ENCODE measurements around the gene PON3.

DNA sequence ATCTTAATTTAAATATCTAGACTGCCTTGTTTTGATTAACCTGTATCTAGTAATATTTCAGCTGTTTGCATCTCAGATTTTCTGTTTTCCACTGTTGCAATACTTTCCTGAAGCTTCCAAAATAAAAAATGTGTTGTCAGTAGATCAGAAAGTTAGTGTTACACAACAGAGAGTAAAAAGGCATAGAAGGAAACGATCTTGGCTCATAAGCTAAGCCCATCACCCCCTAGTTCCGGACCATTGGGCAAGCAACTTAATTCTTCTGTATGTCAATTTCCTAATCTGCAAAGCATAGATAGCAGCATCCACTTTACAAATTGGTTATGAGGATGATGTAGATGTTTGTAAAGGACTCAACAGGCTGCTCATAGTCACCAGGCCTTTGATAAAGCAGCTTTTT lies 4.4 kb downstream of the PON3 start:
- TF ChIP-seq, protein P1, sequence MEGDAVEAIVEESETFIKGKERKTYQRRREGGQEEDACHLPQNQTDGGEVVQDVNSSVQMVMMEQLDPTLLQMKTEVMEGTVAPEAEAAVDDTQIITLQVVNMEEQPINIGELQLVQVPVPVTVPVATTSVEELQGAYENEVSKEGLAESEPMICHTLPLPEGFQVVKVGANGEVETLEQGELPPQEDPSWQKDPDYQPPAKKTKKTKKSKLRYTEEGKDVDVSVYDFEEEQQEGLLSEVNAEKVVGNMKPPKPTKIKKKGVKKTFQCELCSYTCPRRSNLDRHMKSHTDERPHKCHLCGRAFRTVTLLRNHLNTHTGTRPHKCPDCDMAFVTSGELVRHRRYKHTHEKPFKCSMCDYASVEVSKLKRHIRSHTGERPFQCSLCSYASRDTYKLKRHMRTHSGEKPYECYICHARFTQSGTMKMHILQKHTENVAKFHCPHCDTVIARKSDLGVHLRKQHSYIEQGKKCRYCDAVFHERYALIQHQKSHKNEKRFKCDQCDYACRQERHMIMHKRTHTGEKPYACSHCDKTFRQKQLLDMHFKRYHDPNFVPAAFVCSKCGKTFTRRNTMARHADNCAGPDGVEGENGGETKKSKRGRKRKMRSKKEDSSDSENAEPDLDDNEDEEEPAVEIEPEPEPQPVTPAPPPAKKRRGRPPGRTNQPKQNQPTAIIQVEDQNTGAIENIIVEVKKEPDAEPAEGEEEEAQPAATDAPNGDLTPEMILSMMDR (IDR thresholded peaks at IDR 0.05; ENCODE audit: poor library complexity), result no peak
- no peak for TF ChIP-seq EZH2 (IDR thresholded peaks at IDR 0.05; ENCODE audit: borderline replicate concordance)
